ENCODE results near the gene GFRA4.

- TF ChIP-seq, protein P1, sequence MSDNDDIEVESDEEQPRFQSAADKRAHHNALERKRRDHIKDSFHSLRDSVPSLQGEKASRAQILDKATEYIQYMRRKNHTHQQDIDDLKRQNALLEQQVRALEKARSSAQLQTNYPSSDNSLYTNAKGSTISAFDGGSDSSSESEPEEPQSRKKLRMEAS (CRISPR knock-in tag; IDR thresholded peaks at IDR 0.05), result no peak
- no peak for TF ChIP-seq CTCF (IDR thresholded peaks at IDR 0.05)
- no peak for TF ChIP-seq ARID4B (CRISPR knock-in tag; IDR thresholded peaks at IDR 0.05; ENCODE audit: borderline replicate concordance)
- TF ChIP-seq, protein P2, sequence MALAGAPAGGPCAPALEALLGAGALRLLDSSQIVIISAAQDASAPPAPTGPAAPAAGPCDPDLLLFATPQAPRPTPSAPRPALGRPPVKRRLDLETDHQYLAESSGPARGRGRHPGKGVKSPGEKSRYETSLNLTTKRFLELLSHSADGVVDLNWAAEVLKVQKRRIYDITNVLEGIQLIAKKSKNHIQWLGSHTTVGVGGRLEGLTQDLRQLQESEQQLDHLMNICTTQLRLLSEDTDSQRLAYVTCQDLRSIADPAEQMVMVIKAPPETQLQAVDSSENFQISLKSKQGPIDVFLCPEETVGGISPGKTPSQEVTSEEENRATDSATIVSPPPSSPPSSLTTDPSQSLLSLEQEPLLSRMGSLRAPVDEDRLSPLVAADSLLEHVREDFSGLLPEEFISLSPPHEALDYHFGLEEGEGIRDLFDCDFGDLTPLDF (CRISPR knock-in tag; IDR thresholded peaks at IDR 0.05), result no peak
- TF ChIP-seq ZBTB21 (CRISPR knock-in tag; IDR thresholded peaks at IDR 0.05; ENCODE audit: borderline replicate concordance), result no peak
- TF ChIP-seq ETV6 (CRISPR knock-in tag; IDR thresholded peaks at IDR 0.05), result no peak
Observed at GRCh38 chr20:3622406-3622805, 40.8 kb downstream of the GFRA4 start.

All from WTC11 (cell line).